ENCODE results near the gene RFTN2. TPM values are rescaled to one million over a fixed set of nuclear protein-coding genes. Genes with fewer than 3 reads are reported as not detected.

RFTN2 gene
- total and polyA plus RNA-seq, 2 experiments from 2014 or later = 0.42 to 2.1 TPM

- TF ChIP-seq ZNF462 (CRISPR knock-in tag; IDR thresholded peaks at IDR 0.05) (no peak), CREB1 (CRISPR knock-in tag; IDR thresholded peaks at IDR 0.05; ENCODE audit: low read depth) (no peak)
Measured at GRCh38 chr2:197626965-197627625, 48.3 kb downstream of the RFTN2 start (continued).

GRCh38 chr2:197620133-197620532, 55.3 kb downstream of the RFTN2 start:
- Histone ChIP-seq H2AFZ (no peak overlapping the region), H3K27ac (ENCODE audit: low read depth) (no peak overlapping the region), H3F3A (replicated peaks; ENCODE audit: low read depth) (0 out of 2 replicates have a peak, but pooled peaks cover 4% of the 10 kb centered on the region), H3K4me3 (no peak overlapping the region), H3K4me2 (no peak overlapping the region), H4K20me1 (replicated peaks; ENCODE audit: insufficient read depth) (no peaks in the 10 kb centered on the region), H3K27me3 (ENCODE audit: insufficient read depth) (no peaks in the 10 kb centered on the region), H3K9me2 (ENCODE audit: insufficient read depth) (no peaks in the 10 kb centered on the region), H3K36me3 (ENCODE audit: insufficient read depth) (no peaks in the 10 kb centered on the region), H3K79me2 (replicated peaks; ENCODE audit: insufficient read depth) (no peaks in the 10 kb centered on the region), H3K4me1 (ENCODE audit: insufficient read depth) (peaks cover 21% of the 10 kb centered on the region)
- Mint-ChIP-seq H3K27ac (no peak overlapping the region), H3K9me3 (peaks cover 3% of the 10 kb centered on the region; the same call in 1 of the 3 replicates), H3K4me3 (no peak overlapping the region), H3K4me1 (peaks cover 16% of the 10 kb centered on the region), H3K36me3 (ENCODE audit: low read depth) (0 out of 3 replicates have a peak, but pooled peaks cover 5% of the 10 kb centered on the region), H3K27me3 (ENCODE audit: insufficient read depth, low read depth, poor library complexity) (peaks cover 10% of the 10 kb centered on the region)
- ATAC-seq (no peak), DNase-seq (ENCODE audit: low spot score) (no peak)
- TF ChIP-seq ETS1 (IDR thresholded peaks at IDR 0.05) (no peak), STAT1 (IDR thresholded peaks at IDR 0.05; ENCODE audit: unreplicated experiment) (no peak), NANOG (IDR thresholded peaks at IDR 0.05; ENCODE audit: borderline replicate concordance) (no peak), ZNF114 (CRISPR knock-in tag; IDR thresholded peaks at IDR 0.05) (no peak), EZH2 (IDR thresholded peaks at IDR 0.05; ENCODE audit: low read depth, unreplicated experiment) (no peak), REST (IDR thresholded peaks at IDR 0.05; ENCODE audit: unreplicated experiment) (no peak), CTCF (conservative IDR thresholded peaks at IDR 0.05; ENCODE audit: low read depth in 2 of 2) (no peak)

Measured in GM23338 (cell line).